GM13977 (cell line): Measurements from ENCODE around the gene RIPK1.

Experiments
- DNase-seq: peaks from one replicate; pipeline ENCODE4 v3.0.0; 2012; ENCODE audit warnings: low spot score
- CTCF ChIP-seq: IDR thresholded peaks from 2 replicates; pipeline ENCODE4 v1.5.1; 2012; ENCODE audit warnings: mild to moderate bottlenecking, control low read depth; ENCODE audit not compliant: insufficient read depth; ENCODE audit errors: extremely low read depth, missing control alignments
- in situ Hi-C: fragments of 300-500 bp; cut with MboI; formaldehyde crosslinking; loops from one replicate; pipeline ENCODE4 v1.12.0; 2022; ENCODE audit warnings: low sequenced_read_pairs, low pct_unique_long_range_greater_than_20kb, mixed read lengths, inconsistent platforms; ENCODE audit not compliant: unreplicated experiment

RIPK1 gene

DNA sequence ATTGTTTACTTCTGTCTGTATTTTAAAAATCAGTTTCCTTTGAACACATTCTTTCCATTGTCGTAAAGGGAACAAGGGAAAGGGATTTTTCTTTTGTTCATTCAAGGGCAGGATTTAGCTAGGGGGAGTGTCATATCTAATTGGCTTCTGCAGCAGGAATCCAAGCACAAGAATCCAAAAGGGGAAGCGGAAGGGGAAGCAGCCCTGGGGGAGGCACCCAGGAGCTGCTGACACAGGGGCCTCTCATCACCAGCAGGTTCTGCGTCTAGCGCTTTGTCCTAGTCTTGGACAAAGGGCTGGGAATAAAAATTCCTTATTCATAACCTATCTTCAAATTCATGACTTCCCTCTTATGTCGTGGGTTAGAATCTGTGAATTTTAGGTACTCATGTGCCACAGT, 13.7 kb downstream of the RIPK1 start:
- no peak for DNase-seq
- in situ Hi-C loops = no loop called here
- TF ChIP-seq CTCF = no peak

DNA sequence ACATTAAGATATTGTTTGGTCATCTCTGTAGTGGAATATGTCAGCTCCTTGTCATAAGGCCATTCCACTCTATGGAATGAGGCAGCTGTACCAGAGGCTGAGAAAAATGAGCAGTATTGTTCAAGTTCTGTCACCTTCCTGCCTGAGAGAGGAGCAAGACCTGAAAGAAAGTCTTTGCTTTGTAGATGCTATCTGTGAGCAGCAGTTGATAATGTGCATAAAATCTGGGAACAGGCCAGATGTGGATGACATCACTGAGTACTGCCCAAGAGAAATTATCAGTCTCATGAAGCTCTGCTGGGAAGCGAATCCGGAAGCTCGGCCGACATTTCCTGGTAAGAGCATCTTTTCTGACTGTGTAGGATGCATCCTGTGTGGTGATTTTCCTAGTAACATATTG, 16.8 kb downstream of the RIPK1 start:
- no peak for TF ChIP-seq CTCF
- in situ Hi-C loops = no loop called here
- DNase-seq = no peak

DNA sequence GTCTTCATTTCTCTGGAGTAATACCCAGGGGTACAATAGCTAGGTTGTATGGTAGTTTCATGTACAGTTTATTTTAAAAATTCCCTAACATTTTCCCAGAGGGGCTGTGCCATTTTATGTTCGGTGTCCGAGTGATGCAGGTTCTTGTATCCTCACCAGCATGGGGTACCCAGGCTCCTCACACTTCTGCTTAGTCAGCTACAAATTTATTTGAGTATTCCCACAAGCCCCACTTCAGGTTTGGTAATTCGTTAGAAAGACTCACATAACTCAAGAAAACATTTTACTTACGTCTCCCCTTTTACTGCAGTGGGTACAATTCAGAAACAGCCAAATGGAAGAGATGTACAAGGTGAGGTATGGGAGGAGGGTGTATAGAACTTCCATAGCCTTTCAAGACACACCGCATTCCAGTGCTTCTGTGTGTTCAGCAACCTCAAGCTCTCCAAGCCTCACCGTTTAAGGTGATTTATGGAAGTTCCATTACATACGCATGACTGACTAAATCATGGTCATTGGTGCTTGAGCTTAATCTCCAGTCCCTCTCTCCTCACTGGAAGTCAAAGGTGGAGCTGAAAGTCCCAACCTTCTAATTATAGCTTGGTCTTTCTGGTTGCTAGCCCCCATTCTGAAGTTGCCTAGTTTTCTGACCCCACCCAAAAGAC, 18.1 kb downstream of the RIPK1 start:
- no peak for TF ChIP-seq CTCF
- no peak for DNase-seq
- in situ Hi-C loops = no loop called here

DNA sequence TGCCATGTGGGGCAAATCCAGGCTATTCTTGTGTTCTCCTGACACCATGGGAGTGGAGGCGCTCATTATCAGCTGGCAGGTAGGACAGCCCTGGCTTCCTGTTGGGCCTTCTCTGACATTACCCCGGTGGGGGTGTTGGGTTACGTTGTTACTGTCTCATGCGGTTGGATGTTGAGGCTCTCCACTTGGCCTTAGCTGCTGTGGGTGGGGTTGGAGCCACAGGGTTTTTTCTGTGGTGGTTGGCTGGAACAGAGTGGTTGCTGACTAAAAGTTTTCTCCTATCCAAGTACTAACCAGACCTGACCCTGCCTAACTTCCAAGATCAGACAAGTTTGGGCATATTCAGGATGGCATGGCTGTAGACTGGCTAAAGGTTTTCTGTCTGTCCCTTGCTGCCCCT, 20.2 kb downstream of the RIPK1 start:
- DNase-seq = no peak
- TF ChIP-seq CTCF = no peak
- in situ Hi-C loops = no loop called here

- DNase-seq = no peak
- in situ Hi-C loops = no loop called here
- TF ChIP-seq CTCF = no peak
These were observed 20.7 kb downstream of the RIPK1 start for GRCh38 chr6:3088968-3089367.

GRCh38 chr6:3090013-3090412, 21.7 kb downstream of the RIPK1 start:
- TF ChIP-seq CTCF = no peak
- in situ Hi-C loops = no loop called here
- no peak for DNase-seq
